GM18867 (cell line): Measurements from ENCODE around the gene RASD1.
A peak's percentile ranks its signal among the peaks of the same experiment; 100 is the strongest.

Source experiments
- ATAC-seq: cut with Tn5 transposase; IDR thresholded peaks from one replicate; pipeline ENCODE4 v1.9.1; 2021; ENCODE audit warnings: mild to moderate bottlenecking, moderate library complexity; ENCODE audit not compliant: unreplicated experiment

Gene RASD1

DNA sequence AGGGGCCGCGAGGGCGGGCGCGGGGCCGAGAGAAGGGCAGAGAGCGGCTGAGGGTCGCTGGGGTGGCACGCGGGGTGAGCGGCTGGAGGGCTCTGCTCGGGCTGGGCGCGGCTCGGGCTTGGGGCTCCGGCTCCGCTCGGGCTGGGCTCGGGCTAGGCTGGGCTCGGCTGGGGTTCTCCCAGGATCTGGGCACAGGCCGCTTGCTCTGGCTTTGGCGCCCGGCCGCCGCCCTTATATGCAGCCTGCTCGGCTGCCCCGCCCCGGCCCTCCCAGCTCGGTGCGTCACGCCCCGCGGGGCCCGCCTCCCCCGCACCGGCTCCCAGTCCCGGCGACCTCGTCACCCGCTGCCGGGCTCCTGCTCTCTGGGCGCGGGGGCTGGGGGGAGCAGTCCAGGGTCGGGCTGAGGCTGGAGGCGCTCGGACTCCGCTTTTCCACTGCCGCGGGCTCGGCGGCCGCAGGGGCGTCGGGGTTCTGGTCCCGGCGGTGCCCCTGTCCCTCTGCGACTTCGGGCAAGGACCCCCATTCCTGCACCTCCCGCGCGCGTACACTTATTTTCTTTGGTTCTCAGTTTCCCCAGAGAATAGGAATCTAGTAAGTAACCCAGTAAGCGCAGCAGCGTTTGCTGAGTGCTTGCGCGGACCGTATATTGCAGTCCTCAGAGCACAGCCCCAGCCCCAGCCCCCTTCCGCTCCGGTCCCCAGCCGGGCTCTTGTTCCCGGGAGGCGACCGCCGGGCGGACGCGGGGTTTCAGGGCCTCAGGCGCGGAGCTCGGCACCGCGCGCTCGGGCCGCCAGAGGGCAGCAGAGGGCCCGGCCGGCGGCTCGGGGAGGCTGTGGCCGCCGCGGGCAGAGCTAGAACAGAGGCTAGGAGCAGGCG lies at the start of gene RASD1:
Gene RASD1, minus strand, starts transcription at position 207 of the 876 bp plus-strand sequence. CDS start 214 bp downstream, outside the sequence.
- ATAC-seq, result peak; percentile 72

GRCh38 chr17:17545984-17546383 lies 49.8 kb upstream of the RASD1 start:
- ATAC-seq, result no peak

GRCh38 chr17:17545031-17545820 lies 49.0 kb upstream of the RASD1 start:
- no peak for ATAC-seq

DNA sequence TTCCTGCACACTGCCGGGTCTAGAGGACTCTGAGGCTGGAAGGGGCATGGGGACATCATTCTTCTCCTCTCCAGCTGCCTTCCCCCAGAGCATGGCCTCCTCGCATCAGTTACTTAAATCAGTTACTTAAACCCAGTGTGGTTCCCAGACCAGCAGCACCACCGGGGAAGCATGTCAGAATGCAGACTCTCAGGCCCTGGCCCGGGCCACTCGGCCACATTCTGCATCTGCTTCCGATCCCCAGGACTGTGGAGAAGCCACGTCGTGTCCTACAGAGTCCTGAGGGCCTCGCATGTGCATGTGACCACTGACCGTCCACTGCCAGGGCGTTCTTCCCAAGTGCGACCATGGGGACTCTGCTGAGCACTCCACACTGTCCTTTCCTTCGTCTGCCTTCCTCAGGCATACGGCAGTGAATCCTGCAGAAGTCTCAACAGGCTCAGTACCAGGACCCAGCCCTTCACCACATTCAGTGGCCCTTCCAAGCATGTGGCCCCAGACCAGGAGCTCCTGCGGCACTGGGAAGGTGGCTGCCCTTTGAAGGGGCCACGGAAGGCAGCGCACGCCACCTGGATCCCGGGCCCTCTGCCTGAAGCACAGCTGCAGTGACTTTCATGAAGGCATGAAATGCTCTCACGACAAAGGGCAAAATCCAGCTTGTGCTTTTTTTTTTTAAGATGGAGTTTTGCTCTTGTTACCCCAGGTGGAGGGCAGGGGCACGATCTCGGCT lies 46.9 kb upstream of the RASD1 start:
- ATAC-seq, result no peak

- no peak for ATAC-seq
Observed at GRCh38 chr17:17541640-17542001, 45.4 kb upstream of the RASD1 start.

- no peak for ATAC-seq
Observed at GRCh38 chr17:17540935-17541639, 44.9 kb upstream of the RASD1 start.

DNA sequence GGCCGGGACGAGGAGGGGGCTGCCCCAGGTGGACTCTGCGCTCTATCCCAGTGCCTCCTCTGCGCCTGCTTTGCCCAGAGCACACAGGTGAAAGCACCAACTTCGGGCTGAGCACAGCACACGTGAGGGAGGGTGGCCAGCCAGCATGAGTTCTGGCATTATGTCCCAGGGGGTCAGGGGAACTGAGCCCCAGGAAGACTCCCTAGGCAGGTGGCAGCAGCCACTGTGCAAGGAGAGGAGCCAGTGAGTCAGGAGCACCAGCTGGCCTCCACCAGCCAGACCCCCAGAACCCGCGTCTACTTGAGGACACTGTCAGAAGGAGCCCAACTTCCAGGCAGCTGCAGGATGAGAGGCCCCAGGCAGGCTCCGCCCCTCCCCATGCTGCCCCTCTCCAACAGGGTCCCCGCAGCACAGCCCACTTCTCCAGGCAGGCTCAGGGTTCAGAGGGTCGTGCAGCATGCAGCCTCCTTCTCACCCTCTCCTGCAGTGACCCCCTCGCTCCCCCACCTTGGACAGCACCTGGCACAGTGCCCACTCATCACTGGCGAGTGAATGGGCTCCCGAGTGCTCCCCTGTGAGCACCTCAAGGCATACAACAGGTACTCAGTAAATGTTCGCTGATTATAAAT lies 44.2 kb upstream of the RASD1 start:
- no peak for ATAC-seq

DNA sequence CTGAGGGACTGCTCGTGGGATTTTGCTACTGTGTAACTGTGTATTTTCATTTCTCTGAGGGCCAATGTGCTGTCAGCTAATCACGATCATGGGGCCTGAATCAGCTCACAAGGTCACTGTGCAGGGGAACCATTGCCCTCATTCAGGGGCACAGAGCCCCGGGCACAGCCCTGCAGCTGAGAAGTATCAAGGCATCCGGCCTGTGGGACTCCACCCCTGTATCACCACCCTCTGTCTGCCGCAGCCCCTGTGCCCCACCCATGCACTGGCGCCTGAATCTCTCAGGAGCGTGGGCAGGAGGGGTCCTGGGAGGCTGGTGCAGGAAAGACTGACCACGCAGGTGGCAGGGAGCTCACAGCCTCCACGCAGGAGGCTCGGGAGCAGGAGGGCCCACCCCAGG lies 43.4 kb upstream of the RASD1 start:
- no peak for ATAC-seq

DNA sequence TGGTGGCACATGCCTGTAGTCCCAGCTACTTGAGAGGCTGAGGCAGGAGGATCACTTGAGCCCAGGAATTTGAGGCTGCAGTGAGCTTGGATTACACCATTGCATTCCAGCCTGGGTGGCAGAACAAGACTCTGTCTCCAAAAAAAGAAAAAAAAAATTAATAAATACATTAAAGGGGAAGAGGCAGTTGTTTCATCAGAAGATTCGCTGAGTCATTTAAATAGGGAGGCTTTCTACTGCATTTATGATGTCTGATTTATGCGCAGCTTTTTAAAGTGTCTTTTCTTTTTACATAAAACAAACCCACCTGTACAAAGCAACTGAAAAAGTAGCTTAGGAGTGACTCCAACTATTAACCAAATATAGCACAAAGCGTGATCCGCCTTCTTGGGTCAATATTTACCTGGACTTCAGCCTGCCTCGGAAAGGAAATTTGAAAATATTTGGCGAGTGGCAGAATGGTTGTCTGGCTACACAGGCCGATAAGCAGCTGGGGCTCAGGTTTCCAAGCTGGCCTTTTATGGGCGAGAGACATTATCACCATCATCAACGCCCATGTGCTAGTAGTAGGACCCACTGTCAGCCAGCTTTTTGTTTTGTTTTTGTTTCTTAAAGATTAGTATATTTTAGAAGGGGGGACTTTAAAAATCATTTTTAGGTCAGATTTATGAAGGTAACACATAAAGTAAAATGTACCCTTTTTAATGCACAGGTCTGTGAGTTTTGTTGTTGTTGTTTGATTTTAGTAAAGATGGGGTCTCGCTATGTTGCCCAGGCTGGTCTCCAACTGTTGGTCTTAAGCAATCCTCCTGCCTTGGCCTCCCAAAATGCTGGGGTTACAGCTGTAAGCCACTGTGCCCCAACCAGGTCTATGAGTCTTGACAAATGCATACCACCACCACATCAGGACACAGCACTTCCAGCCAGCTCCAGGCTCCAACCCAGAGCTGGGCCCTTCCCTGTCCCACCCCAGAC lies 42.5 kb upstream of the RASD1 start:
- ATAC-seq, result no peak

DNA sequence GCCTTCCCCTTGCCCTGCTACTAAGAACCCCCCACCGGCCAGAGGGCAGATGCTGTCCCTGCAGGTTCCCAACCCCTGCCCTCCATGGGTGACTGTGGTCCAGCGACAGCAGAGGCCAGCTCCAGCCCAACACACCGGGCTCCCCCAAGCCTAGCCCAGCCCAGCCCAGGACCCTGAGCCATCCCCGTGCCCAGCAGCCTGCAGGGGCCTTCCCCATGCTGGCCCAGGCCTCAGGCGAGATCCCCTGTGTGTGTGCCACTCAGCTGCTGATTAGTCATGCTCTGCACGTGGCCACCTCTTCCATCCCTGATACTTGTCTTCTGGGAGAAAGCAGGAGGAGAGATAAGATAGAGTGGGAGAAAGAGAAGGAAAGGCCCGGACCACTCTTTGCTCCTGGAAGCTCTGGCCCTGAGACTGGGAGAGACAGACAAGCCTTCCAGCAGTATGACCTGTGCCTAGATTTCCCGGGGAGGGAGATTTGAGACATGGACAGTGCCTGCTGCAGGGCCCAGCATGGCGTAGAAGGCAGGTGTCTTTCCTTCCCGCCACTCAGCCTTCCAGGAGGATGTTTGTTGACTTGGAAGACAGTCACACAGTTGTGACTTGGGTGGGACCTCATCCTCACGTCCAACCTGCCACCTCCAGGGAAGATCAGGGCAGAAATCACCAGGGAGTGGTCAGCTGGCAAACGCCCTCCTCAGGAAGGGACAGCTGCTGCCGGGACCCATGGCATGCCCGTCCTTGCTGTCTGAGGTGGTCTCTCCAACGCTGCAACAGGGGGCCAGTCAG lies 41.3 kb upstream of the RASD1 start:
- no peak for ATAC-seq

DNA sequence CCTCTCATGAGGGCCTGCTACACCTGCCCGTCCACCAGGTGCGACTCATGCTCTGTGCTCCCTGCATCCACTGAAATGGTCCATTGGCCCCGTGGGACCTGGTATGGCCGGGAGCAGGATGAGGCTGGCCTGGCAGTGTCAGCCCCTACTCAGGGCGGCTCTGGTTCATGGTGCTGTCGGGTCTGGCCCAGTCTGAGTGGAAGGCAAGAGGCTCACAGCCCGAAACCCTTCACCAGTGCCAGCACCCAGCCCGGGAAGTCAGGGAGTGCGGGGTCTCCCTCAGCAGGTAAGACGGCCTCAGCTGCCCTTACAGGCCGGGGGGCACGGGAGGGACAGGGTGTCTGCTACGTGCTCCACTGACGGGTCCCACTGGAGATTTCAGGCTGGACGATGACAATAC lies 40.5 kb upstream of the RASD1 start:
- no peak for ATAC-seq

GRCh38 chr17:17535957-17536356 lies 39.8 kb upstream of the RASD1 start:
- ATAC-seq, result no peak

DNA sequence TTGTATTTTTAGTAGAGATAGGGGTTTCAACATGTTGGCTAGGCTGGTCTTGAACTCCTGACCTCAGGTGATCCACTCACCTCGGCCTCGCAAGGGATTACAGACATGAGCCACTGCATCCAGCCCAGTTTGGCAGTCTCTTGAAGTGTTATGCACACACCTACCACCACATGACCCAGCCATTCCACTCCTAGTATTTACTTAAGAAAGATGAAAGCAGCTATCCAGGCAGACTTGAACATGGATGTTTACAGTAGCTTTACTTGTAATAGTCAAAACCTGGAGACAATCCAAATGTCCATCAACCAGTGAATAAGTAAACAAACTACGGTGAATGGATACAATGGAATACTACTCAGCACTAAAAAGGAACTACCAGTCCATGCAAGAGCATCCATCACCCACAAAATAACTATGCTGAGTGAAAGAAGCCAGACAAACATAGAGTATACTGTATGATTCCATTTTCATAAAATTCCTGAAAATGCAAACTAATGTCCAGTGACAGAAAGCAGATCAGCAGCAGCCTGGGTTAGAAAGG lies 37.8 kb upstream of the RASD1 start:
- no peak for ATAC-seq

GRCh38 chr17:17532991-17533390 lies 36.8 kb upstream of the RASD1 start:
- no peak for ATAC-seq

DNA sequence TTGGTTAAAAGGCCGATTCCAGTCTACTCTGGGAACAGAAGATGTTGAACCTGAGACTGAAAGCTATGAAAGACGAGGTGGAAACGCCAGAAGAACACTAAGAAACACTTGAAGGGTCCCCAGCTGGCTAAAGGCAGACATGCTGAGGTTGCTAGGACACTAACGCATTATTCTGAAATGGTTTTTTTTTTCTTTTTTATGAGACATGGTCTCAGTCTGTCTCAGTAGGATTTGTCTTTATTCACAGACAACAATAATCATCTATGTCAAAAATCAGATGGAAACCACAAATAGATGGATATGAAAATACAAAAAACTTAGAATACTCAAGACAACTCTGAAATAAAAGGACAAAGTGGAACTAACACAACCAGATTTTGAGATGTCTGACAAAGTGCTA lies 35.0 kb upstream of the RASD1 start:
- no peak for ATAC-seq

DNA sequence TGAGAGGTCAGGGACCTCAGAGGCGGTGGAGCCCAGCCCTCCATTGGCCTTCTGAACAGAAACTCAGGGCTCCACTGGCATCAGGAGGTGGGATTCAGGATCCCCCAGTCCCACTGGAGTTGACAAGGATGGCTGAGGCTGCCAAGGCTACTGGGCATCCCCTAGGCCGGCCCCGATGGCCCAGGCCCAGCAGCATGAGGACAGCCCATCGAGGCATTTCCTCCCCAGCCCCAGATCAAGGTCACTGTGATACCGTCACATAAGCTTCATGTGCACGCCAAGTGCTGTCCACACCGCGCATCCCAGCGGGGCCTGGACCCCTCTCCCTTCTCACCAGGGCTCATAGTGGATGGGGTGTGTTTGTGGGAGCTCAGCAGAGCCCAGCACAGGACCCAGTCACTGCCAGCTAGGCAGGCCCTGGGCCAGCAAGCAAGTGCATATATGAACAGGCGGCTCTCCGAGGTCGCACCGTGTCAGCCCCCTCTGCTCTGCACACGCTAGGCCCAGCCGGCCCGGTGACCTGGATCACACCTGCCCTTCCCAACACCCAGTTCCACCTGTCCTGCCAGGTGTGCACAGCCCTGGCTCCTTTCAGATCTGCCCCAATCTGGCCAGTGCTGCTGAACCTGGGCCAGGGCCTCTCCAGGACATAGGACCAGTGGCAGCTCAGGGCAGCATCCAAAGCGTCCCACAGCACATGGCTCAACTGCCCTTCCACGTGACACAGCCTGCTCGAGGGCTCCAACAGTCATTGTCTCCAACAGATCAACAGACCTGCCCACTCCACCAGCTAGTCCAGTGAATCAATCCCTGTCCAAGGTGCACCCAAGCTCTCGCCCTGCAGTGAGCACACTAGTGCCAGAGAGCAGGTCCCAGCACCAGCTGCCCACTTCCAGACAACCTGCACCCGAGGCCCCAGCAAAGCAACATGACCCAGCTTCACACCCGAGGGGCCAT lies 32.8 kb upstream of the RASD1 start:
- no peak for ATAC-seq

- ATAC-seq, result no peak
Observed at GRCh38 chr17:17527956-17528500, 31.8 kb upstream of the RASD1 start.
